CD14-positive monocyte (primary cell): ENCODE measurements around the gene MASP1. TPM values are rescaled to one million over a fixed set of nuclear protein-coding genes. Genes with fewer than 3 reads are reported as not detected.

Experiments
- DNase-seq, 3 donors: peaks; one replicate each; pipeline ENCODE4 v3.0.0-alpha.2; 2011 to 2022
- H2AFZ ChIP-seq: 2 replicates; pipeline ENCODE4 v1.6.0; 2012; ENCODE audit warnings: mild to moderate bottlenecking, low read depth, low read length, inconsistent platforms; ENCODE audit not compliant: insufficient read depth, poor library complexity, severe bottlenecking
- H3K27ac ChIP-seq, 2 donors: 1 replicate in 1 of 2; 2 replicates in 1 of 2; pipeline ENCODE4 v1.5.1; 2012 to 2013; ENCODE audit warnings: low read length in 2 of 2, control low read depth in 1 of 2, inconsistent platforms in 1 of 2, low read depth in 1 of 2, mild to moderate bottlenecking in 1 of 2
- H3K27me3 ChIP-seq, 2 donors: one replicate each; pipeline versions ENCODE4 v1.6.0 to v1.6.1; 2011 to 2013; ENCODE audit warnings: low read length in 2 of 2; ENCODE audit not compliant: control insufficient read depth in 2 of 2, insufficient read depth in 2 of 2
- H3K36me3 ChIP-seq, 2 donors: replicated peaks in 1 of 2; 1 replicate in 1 of 2; 2 replicates in 1 of 2; pipeline versions ENCODE4 v1.5.1 to v1.6.1; 2012 to 2013; ENCODE audit warnings: low read length in 2 of 2, control low read depth in 1 of 2, inconsistent platforms in 1 of 2, mild to moderate bottlenecking in 1 of 2; ENCODE audit not compliant: insufficient read depth in 2 of 2, control insufficient read depth in 1 of 2
- H3K4me1 ChIP-seq, 2 donors: 1 replicate in 1 of 2; 2 replicates in 1 of 2; pipeline versions ENCODE4 v1.5.1 to v1.6.1; 2012 to 2013; ENCODE audit warnings: low read length in 2 of 2, control low read depth in 1 of 2, inconsistent platforms in 1 of 2, mild to moderate bottlenecking in 1 of 2, moderate library complexity in 1 of 2; ENCODE audit not compliant: insufficient read depth in 2 of 2, control insufficient read depth in 1 of 2
- H3K4me2 ChIP-seq: replicated peaks from 2 replicates; pipeline ENCODE3; 2012; ENCODE audit warnings: low read length, moderate library complexity, mild to moderate bottlenecking; ENCODE audit not compliant: poor library complexity, severe bottlenecking; ENCODE audit errors: extremely low read depth
- H3K4me3 ChIP-seq, 3 experiments: fragments of 200-600 bp in 1 of 3; sonication (generic) in 1 of 3; replicated peaks in 1 of 3; 1 replicate in 2 of 3; 2 replicates in 1 of 3; pipeline ENCODE4 v1.5.1; 2011 to 2013; ENCODE audit warnings: low read length in 3 of 3, mild to moderate bottlenecking in 3 of 3, control low read depth in 2 of 3, low read depth in 2 of 3, inconsistent platforms in 1 of 3, moderate library complexity in 1 of 3
- H3K79me2 ChIP-seq: 2 replicates; pipeline ENCODE4 v1.6.0; 2012; ENCODE audit warnings: mild to moderate bottlenecking, control low read depth, inconsistent platforms, low read length, moderate library complexity; ENCODE audit not compliant: insufficient read depth
- H3K9ac ChIP-seq: 2 replicates; pipeline ENCODE4 v1.6.0; 2017; ENCODE audit warnings: low read length, mild to moderate bottlenecking; ENCODE audit not compliant: insufficient read depth, poor library complexity, severe bottlenecking
- H3K9me3 ChIP-seq, 2 donors: replicated peaks in 1 of 2; 1 replicate in 1 of 2; 2 replicates in 1 of 2; pipeline versions ENCODE4 v1.5.1 to v1.6.1; 2012 to 2013; ENCODE audit warnings: low read length in 2 of 2, control low read depth in 1 of 2; ENCODE audit not compliant: control insufficient read depth in 1 of 2, insufficient read depth in 1 of 2
- H4K20me1 ChIP-seq: 2 replicates; pipeline ENCODE4 v1.6.0; 2012; ENCODE audit warnings: mild to moderate bottlenecking, low read length, control low read depth, moderate library complexity; ENCODE audit not compliant: insufficient read depth
- H3K27ac Mint-ChIP-seq, 7 donors: one replicate each; pipeline ENCODE4 v1.8.0; 2020; ENCODE audit warnings: mild to moderate bottlenecking in 7 of 7, mixed read lengths in 7 of 7, moderate library complexity in 6 of 7, inconsistent platforms in 2 of 7
- H3K27me3 Mint-ChIP-seq, 3 donors: one replicate each; pipeline ENCODE4 v1.8.0; 2021 to 2022; ENCODE audit warnings: low read depth in 3 of 3, mild to moderate bottlenecking in 3 of 3, mixed read lengths in 3 of 3, moderate library complexity in 3 of 3, inconsistent platforms in 1 of 3
- H3K36me3 Mint-ChIP-seq, 2 donors: one replicate each; pipeline ENCODE4 v1.8.0; 2020; ENCODE audit warnings: mixed read lengths in 2 of 2, inconsistent platforms in 1 of 2, mild to moderate bottlenecking in 1 of 2
- H3K4me1 Mint-ChIP-seq: one replicate; pipeline ENCODE4 v1.8.0; 2020; ENCODE audit warnings: mild to moderate bottlenecking, mixed read lengths
- H3K4me3 Mint-ChIP-seq, 2 donors: one replicate each; pipeline ENCODE4 v1.8.0; 2020; ENCODE audit warnings: mild to moderate bottlenecking in 2 of 2, mixed read lengths in 2 of 2, moderate library complexity in 1 of 2
- H3K9me3 Mint-ChIP-seq, 7 donors: one replicate each; pipeline ENCODE4 v1.8.0; 2020 to 2022; ENCODE audit warnings: mixed read lengths in 7 of 7, mild to moderate bottlenecking in 6 of 7, moderate library complexity in 6 of 7, inconsistent platforms in 2 of 7
- WGBS: methylation state at CpG from one replicate; pipeline ENCODE4 v1.1.5; 2013; ENCODE audit warnings: missing lambda C conversion rate; ENCODE audit not compliant: insufficient coverage; 5-methylcytosine and 5-hydroxymethylcytosine counted together
- intact Hi-C, 2 donors: fragments of 100-400 bp; cut with micrococcal nuclease; formaldehyde crosslinking; loops; one replicate each; pipeline versions ENCODE4 v1.15.0 to v1.15.1; 2023
- polyA plus RNA-seq, 3 donors: library from polyadenylated mRNA; depleted of rRNA in 1 of 3; unstranded in 2 of 3; stranded (reverse) in 1 of 3; fragments of 300-500 nt in 2 of 3; fragments of >200 nt in 1 of 3; fragmentation: Illumina TruSeq in 2 of 3; gene quantifications; 1 replicate in 2 of 3; 2 replicates in 1 of 3; pipeline ENCODE4 v1.2.3, GENCODE V29; 2012 to 2021
- TF ChIP-seq, protein P1 (sequence below): fragments of 200-600 bp; IDR thresholded peaks from one replicate; pipeline ENCODE4 v1.8.0; 2022; ENCODE audit warnings: antibody characterized with exemption, mild to moderate bottlenecking

The MASP1 gene
- polyA plus RNA-seq, 3 donors = not detected

DNA sequence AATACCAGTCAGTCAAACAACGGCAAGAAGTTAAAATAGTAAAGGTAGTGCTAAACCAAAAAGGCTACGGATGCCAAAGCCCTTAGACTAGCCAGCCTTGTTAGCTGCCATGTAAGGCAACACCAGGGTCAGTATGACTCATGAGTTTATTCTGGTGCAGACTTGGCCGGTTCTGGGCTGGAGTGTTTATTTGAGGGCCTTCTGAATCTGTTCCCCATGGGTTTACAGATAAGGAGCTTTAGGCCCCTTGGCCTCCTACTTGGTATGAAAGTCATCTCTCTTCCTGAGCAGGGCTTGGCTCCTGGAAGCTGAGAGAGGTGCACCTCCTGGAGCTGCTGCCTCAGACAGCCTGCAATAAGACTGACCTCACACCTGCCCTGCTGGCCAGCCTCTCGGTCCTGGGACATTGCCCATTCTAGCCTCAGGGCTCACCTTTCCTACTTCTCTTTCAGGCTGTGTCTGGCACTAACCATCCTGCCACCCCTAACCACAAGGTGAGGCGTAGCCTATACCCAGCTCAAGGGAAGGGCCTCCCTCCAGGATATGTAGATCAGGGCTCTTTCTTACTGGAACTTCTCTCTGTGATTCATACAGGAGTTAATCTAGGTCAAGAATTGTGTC, 104.6 kb downstream of the MASP1 start:
- intact Hi-C loops = no loop called here
- DNase-seq = no peak
- Histone ChIP-seq H3K27ac (no peak overlapping the region), H3K27me3 (peaks cover 4 to 14% of the 10 kb centered on the region in 2 donors), H3K36me3 (no peaks in the 10 kb centered on the region), H3K4me1 (peaks cover 8 to 17% of the 10 kb centered on the region in 2 donors), H4K20me1 (no peaks in the 10 kb centered on the region), H3K4me3 (no peak overlapping the region), H3K4me2 (no peak overlapping the region), H2AFZ (no peak overlapping the region), H3K9ac (no peak overlapping the region), H3K79me2 (no peaks in the 10 kb centered on the region), H3K9me3 (no peaks in the 10 kb centered on the region)
- Mint-ChIP-seq H3K27ac (no peak overlapping the region), H3K9me3 (peaks cover 0 to 3% (median 0%) of the 10 kb centered on the region in 7 donors), H3K4me3 (peak overlapping the region in 1 of 2 donors; percentile 28), H3K36me3 (peaks cover 0 to 2% of the 10 kb centered on the region in 2 donors), H3K27me3 (peaks cover 14 to 30% (median 16%) of the 10 kb centered on the region in 3 donors), H3K4me1 (peaks cover 27% of the 10 kb centered on the region)
- TF ChIP-seq, protein P1, sequence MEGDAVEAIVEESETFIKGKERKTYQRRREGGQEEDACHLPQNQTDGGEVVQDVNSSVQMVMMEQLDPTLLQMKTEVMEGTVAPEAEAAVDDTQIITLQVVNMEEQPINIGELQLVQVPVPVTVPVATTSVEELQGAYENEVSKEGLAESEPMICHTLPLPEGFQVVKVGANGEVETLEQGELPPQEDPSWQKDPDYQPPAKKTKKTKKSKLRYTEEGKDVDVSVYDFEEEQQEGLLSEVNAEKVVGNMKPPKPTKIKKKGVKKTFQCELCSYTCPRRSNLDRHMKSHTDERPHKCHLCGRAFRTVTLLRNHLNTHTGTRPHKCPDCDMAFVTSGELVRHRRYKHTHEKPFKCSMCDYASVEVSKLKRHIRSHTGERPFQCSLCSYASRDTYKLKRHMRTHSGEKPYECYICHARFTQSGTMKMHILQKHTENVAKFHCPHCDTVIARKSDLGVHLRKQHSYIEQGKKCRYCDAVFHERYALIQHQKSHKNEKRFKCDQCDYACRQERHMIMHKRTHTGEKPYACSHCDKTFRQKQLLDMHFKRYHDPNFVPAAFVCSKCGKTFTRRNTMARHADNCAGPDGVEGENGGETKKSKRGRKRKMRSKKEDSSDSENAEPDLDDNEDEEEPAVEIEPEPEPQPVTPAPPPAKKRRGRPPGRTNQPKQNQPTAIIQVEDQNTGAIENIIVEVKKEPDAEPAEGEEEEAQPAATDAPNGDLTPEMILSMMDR = no peak
- WGBS = 100% methylated on average over 3 of the region's 5 CpGs

DNA sequence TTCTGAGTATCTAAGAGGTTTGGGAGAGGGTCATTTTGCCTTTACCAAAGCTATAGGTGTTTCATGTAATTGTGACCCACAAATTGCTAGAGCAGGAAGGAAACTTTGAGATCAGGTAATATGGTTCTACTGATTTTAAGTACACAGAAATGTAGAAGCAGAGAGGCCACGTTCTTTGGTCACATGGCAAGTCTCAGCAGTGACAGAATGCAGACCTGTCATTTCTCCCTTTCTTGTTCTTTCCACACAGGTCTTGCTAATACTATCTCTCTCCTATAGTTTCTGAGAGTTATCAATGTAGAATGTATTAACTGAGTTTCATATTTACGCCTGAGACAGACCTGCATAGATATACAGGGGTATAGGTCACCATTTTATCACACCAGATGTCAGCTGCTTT, 105.2 kb downstream of the MASP1 start:
- Mint-ChIP-seq H3K4me3 (peak overlapping the region in 1 of 2 donors; percentile 28), H3K36me3 (peaks cover 0 to 2% of the 10 kb centered on the region in 2 donors), H3K4me1 (peaks cover 27% of the 10 kb centered on the region), H3K27me3 (peaks cover 14 to 26% (median 16%) of the 10 kb centered on the region in 3 donors), H3K27ac (no peak overlapping the region), H3K9me3 (peaks cover 0 to 3% (median 0%) of the 10 kb centered on the region in 7 donors)
- Histone ChIP-seq H2AFZ (no peak overlapping the region), H3K36me3 (no peaks in the 10 kb centered on the region), H3K27me3 (peaks cover 2 to 10% of the 10 kb centered on the region in 2 donors), H3K4me3 (no peak overlapping the region), H4K20me1 (no peaks in the 10 kb centered on the region), H3K27ac (no peak overlapping the region), H3K4me2 (no peak overlapping the region), H3K9me3 (no peaks in the 10 kb centered on the region), H3K4me1 (peaks cover 8 to 17% of the 10 kb centered on the region in 2 donors), H3K79me2 (no peaks in the 10 kb centered on the region), H3K9ac (no peak overlapping the region)
- WGBS = no CpG with 5 or more reads among the region's 2 CpGs
- DNase-seq = no peak
- TF ChIP-seq, protein P1 = no peak
- intact Hi-C loops = no loop called here
